SU-DHL-6 (cell line): ENCODE measurements around the gene AKR1B1.

Experiments
- EZH2phosphoT487 ChIP-seq: fragments of 200-600 bp; sonication (generic), shearing (Covaris generic); conservative IDR thresholded peaks from 2 replicates; pipeline ENCODE4 v1.6.1; 2018; ENCODE audit warnings: mild to moderate bottlenecking, antibody characterized with exemption, low read length, moderate library complexity, mixed read lengths
- TF ChIP-seq, protein P1 (sequence below): fragments of 200-600 bp; sonication (generic); IDR thresholded peaks from one replicate; pipeline ENCODE4 v1.5.1; 2017; ENCODE audit warnings: antibody characterized with exemption, mild to moderate bottlenecking, low read length, moderate library complexity; ENCODE audit not compliant: insufficient read depth, poor library complexity, severe bottlenecking

DNA sequence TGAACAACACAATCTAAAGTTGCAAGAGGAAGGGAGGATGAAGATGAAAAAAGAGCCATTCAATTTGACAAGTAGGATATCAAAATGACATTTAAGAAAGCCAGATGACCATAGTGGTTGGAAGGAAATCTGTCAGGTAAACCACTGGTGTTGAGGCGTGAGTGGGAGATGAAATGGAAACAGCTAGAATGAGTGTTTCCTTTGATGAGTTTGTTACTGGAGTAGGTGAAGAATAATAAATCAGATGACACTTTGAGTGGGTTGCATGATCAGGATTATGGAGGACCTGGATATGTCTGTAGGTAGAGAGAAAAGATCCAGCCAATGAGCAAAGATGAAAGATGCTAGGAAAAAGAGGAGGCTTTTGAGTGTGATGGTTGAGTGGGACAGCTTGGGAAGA lies 33.1 kb downstream of the AKR1B1 start:
- TF ChIP-seq, protein P1, sequence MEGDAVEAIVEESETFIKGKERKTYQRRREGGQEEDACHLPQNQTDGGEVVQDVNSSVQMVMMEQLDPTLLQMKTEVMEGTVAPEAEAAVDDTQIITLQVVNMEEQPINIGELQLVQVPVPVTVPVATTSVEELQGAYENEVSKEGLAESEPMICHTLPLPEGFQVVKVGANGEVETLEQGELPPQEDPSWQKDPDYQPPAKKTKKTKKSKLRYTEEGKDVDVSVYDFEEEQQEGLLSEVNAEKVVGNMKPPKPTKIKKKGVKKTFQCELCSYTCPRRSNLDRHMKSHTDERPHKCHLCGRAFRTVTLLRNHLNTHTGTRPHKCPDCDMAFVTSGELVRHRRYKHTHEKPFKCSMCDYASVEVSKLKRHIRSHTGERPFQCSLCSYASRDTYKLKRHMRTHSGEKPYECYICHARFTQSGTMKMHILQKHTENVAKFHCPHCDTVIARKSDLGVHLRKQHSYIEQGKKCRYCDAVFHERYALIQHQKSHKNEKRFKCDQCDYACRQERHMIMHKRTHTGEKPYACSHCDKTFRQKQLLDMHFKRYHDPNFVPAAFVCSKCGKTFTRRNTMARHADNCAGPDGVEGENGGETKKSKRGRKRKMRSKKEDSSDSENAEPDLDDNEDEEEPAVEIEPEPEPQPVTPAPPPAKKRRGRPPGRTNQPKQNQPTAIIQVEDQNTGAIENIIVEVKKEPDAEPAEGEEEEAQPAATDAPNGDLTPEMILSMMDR: no peak
- TF ChIP-seq EZH2phosphoT487: no peak
